H9 (cell line): ENCODE measurements around the gene PTCD1. TPM values are rescaled to one million over a fixed set of nuclear protein-coding genes. Genes with fewer than 3 reads are reported as not detected.

Experiments
- DNase-seq: peaks from one replicate; pipeline ENCODE4 v3.0.0-alpha.2; 2017
- H2AFZ ChIP-seq: one replicate; pipeline ENCODE4 v1.6.1; 2013; ENCODE audit warnings: mild to moderate bottlenecking, low read length, control low read depth, moderate library complexity
- H2AK5ac ChIP-seq: 2 replicates; pipeline ENCODE4 v1.6.1; 2013; ENCODE audit warnings: low read length, control low read depth, mixed read lengths; ENCODE audit not compliant: insufficient read length
- H2BK120ac ChIP-seq: one replicate; pipeline ENCODE4 v1.6.1; 2013; ENCODE audit warnings: low read depth, mild to moderate bottlenecking, low read length, control low read depth, inconsistent platforms; ENCODE audit not compliant: poor library complexity, severe bottlenecking
- H2BK12ac ChIP-seq: 2 replicates; pipeline ENCODE4 v1.6.1; 2013; ENCODE audit warnings: low read length, control low read depth, mixed read lengths, low read depth; ENCODE audit not compliant: insufficient read length
- H2BK15ac ChIP-seq: 2 replicates; pipeline ENCODE4 v1.6.1; 2013; ENCODE audit warnings: low read depth, low read length, control low read depth
- H2BK20ac ChIP-seq: one replicate; pipeline ENCODE4 v1.6.1; 2013; ENCODE audit warnings: low read depth, mild to moderate bottlenecking, low read length, control low read depth, inconsistent platforms; ENCODE audit not compliant: poor library complexity, severe bottlenecking
- H2BK5ac ChIP-seq: 2 replicates; pipeline ENCODE4 v1.6.1; 2013; ENCODE audit warnings: low read length, control low read depth, mixed read lengths; ENCODE audit not compliant: insufficient read length
- H3K14ac ChIP-seq: 2 replicates; pipeline ENCODE4 v1.6.1; 2013; ENCODE audit warnings: low read length, control low read depth; ENCODE audit not compliant: insufficient read depth
- H3K18ac ChIP-seq: 2 replicates; pipeline ENCODE4 v1.6.1; 2013; ENCODE audit warnings: low read depth, mild to moderate bottlenecking, mixed read lengths, low read length, control low read depth; ENCODE audit not compliant: insufficient read length
- H3K23ac ChIP-seq: 2 replicates; pipeline ENCODE4 v1.6.1; 2013; ENCODE audit warnings: low read length, control low read depth, mixed read lengths, low read depth; ENCODE audit not compliant: insufficient read length
- H3K23me2 ChIP-seq: 2 replicates; pipeline ENCODE4 v1.6.1; 2013; ENCODE audit warnings: low read depth, mild to moderate bottlenecking, mixed read lengths, low read length, control low read depth; ENCODE audit not compliant: insufficient read length, poor library complexity, severe bottlenecking
- H3K27ac ChIP-seq: 2 replicates; pipeline ENCODE4 v1.5.1; 2013; ENCODE audit warnings: low read length, control low read depth, mixed read lengths, low read depth; ENCODE audit not compliant: insufficient read length
- H3K27me3 ChIP-seq: 2 replicates; pipeline ENCODE4 v1.6.1; 2013; ENCODE audit warnings: low read length, control low read depth, inconsistent platforms; ENCODE audit not compliant: insufficient read depth
- H3K4ac ChIP-seq: 2 replicates; pipeline ENCODE4 v1.6.1; 2013; ENCODE audit warnings: low read depth, mild to moderate bottlenecking, control low read depth, inconsistent platforms, low read length, moderate library complexity
- H3K4me1 ChIP-seq: 2 replicates; pipeline ENCODE4 v1.6.1; 2013; ENCODE audit warnings: low read length, control low read depth, inconsistent platforms; ENCODE audit not compliant: insufficient read depth
- H3K4me2 ChIP-seq: 2 replicates; pipeline ENCODE4 v1.6.1; 2013; ENCODE audit warnings: low read length, control low read depth, mixed read lengths; ENCODE audit not compliant: insufficient read length, insufficient read depth
- H3K56ac ChIP-seq: 2 replicates; pipeline ENCODE4 v1.6.1; 2013; ENCODE audit warnings: low read depth, mild to moderate bottlenecking, mixed read lengths, low read length, control low read depth; ENCODE audit not compliant: insufficient read length
- H3K79me1 ChIP-seq: 2 replicates; pipeline ENCODE4 v1.6.1; 2013; ENCODE audit warnings: low read depth, mild to moderate bottlenecking, moderate library complexity, low read length, control low read depth, inconsistent platforms; ENCODE audit not compliant: insufficient read depth, poor library complexity, severe bottlenecking
- H3K79me2 ChIP-seq: 2 replicates; pipeline ENCODE4 v1.6.1; 2013; ENCODE audit warnings: low read length, control low read depth, inconsistent platforms; ENCODE audit not compliant: insufficient read depth
- H3K9ac ChIP-seq: 2 replicates; pipeline ENCODE4 v1.6.1; 2013; ENCODE audit warnings: low read length, control low read depth, mixed read lengths; ENCODE audit not compliant: insufficient read length; ENCODE audit errors: extremely low read depth
- H3K9me3 ChIP-seq: one replicate; pipeline ENCODE4 v1.6.1; 2013; ENCODE audit warnings: low read depth, low read length, inconsistent platforms; ENCODE audit not compliant: control insufficient read depth
- H3T11ph ChIP-seq: one replicate; pipeline ENCODE4 v1.6.1; 2013; ENCODE audit warnings: mild to moderate bottlenecking, low read length, control low read depth, inconsistent platforms
- H4K20me1 ChIP-seq: one replicate; pipeline ENCODE4 v1.6.1; 2013; ENCODE audit not compliant: control insufficient read depth, insufficient read length, insufficient read depth
- H4K5ac ChIP-seq: 2 replicates; pipeline ENCODE4 v1.6.1; 2013; ENCODE audit warnings: low read depth, mild to moderate bottlenecking, mixed read lengths, low read length, control low read depth; ENCODE audit not compliant: insufficient read length
- H4K8ac ChIP-seq: replicated peaks from 2 replicates; pipeline ENCODE4 v1.6.1; 2013; ENCODE audit warnings: low read length, control low read depth, mixed read lengths, low read depth; ENCODE audit not compliant: insufficient read length
- H4K91ac ChIP-seq: 2 replicates; pipeline ENCODE4 v1.6.1; 2013; ENCODE audit warnings: low read depth, mild to moderate bottlenecking, moderate library complexity, mixed read lengths, low read length, control low read depth; ENCODE audit not compliant: insufficient read length
- H3K27ac Mint-ChIP-seq, 3 experiments: 2 replicates in 2 of 3; 3 replicates in 1 of 3; pipeline ENCODE4 v1.8.0; 2020 to 2021; ENCODE audit warnings: mixed read lengths in 3 of 3, mild to moderate bottlenecking in 1 of 3, moderate library complexity in 1 of 3
- H3K27me3 Mint-ChIP-seq: 2 replicates; pipeline ENCODE4 v1.8.0; 2021; ENCODE audit warnings: low read depth, mild to moderate bottlenecking, moderate library complexity, mixed read lengths
- H3K36me3 Mint-ChIP-seq, 3 experiments: 2 replicates in 2 of 3; 3 replicates in 1 of 3; pipeline ENCODE4 v1.8.0; 2020 to 2021; ENCODE audit warnings: low read depth in 3 of 3, mixed read lengths in 3 of 3; ENCODE audit not compliant: insufficient read depth in 1 of 3
- H3K4me1 Mint-ChIP-seq, 2 experiments: 2 replicates each; pipeline ENCODE4 v1.8.0; 2020; ENCODE audit warnings: mixed read lengths in 2 of 2
- H3K4me3 Mint-ChIP-seq, 2 experiments: 2 replicates in 1 of 2; 3 replicates in 1 of 2; pipeline ENCODE4 v1.8.0; 2020 to 2021; ENCODE audit warnings: mild to moderate bottlenecking in 2 of 2, mixed read lengths in 2 of 2, moderate library complexity in 1 of 2
- H3K9me3 Mint-ChIP-seq, 2 experiments: 2 replicates in 1 of 2; 3 replicates in 1 of 2; pipeline ENCODE4 v1.8.0; 2020; ENCODE audit warnings: mild to moderate bottlenecking in 2 of 2, mixed read lengths in 2 of 2, moderate library complexity in 1 of 2
- WGBS: extraction: QIAGEN DNeasy Blood & Tissue Kit; methylation state at CpG from one replicate; pipeline ENCODE4 v1.1.7; 2013; ENCODE audit warnings: missing lambda C conversion rate, low lambda C conversion rate, mixed read lengths; ENCODE audit not compliant: insufficient read length; ENCODE audit errors: extremely low coverage; 5-methylcytosine and 5-hydroxymethylcytosine counted together
- total RNA-seq: library from RNA; stranded (reverse); gene quantifications from 2 replicates; pipeline ENCODE4 v1.2.1, GENCODE V29; 2021
- TF ChIP-seq, protein P1 (sequence below): fragments of 200-600 bp; sonication (generic); conservative IDR thresholded peaks from 3 replicates; pipeline ENCODE4 v1.8.0; 2021; ENCODE audit warnings: antibody characterized with exemption, mild to moderate bottlenecking

Gene PTCD1
- total RNA-seq, 1 experiment from 2014 or later = 12.8 TPM

DNA sequence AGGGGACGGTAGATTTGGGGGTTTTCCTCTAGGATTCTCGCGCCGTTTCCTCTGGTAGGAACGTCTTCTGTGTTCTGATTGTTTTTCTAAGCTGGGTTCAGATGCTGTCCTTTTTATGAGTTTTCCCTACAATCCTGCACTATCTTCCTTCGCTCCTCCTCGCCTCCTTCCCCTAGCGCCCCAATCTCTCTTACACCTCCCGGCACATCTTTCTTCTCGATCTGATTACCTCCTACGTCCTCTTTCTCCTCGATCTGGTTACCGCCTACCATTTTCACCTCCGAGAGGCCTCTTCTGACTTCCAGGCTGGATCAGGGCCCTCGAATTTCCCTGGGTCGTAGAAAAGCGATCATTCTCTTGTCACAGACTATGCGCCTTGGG, 29.4 kb downstream of the PTCD1 start:
- Histone ChIP-seq H3K27ac (peak overlapping the region; percentile 94), H4K91ac (no peak overlapping the region), H3K4me2 (peak overlapping the region; percentile 91), H3K56ac (no peak overlapping the region), H3K4me1 (no peaks in the 10 kb centered on the region), H4K8ac (no peak overlapping the region), H3K23me2 (peaks cover 16% of the 10 kb centered on the region), H2AK5ac (no peak overlapping the region), H3K27me3 (no peaks in the 10 kb centered on the region), H3K9me3 (no peaks in the 10 kb centered on the region), H3K14ac (peak overlapping the region; percentile 88), H3K23ac (no peak overlapping the region), H2AFZ (no peak overlapping the region), H2BK15ac (no peak overlapping the region), H3K4ac (no peak overlapping the region; the same call in 1 of the 2 replicates), H2BK5ac (no peak overlapping the region), H3K79me2 (peaks cover 34% of the 10 kb centered on the region), H2BK12ac (no peak overlapping the region), H3K79me1 (peaks cover 12% of the 10 kb centered on the region), H3K9ac (peak overlapping the region; percentile 83), H2BK20ac (no peak overlapping the region), H4K20me1 (no peaks in the 10 kb centered on the region), H4K5ac (no peak overlapping the region), H3K18ac (peak overlapping the region; percentile 69), H3T11ph (no peak overlapping the region), H2BK120ac (no peak overlapping the region)
- no peak for DNase-seq
- Mint-ChIP-seq H3K4me3 (peak overlapping the region; percentile 95 to 96), H3K9me3 (no peaks in the 10 kb centered on the region), H3K36me3 (peaks cover 32 to 58% (median 49%) of the 10 kb centered on the region in 3 experiments; a peak in 6 of 7 replicates), H3K4me1 (peaks cover 19 to 23% of the 10 kb centered on the region in 2 experiments), H3K27ac (peak overlapping the region; percentile 96 to 99 (median 98)), H3K27me3 (no peaks in the 10 kb centered on the region)
- no CpG with 5 or more reads among the region's 18 CpGs for WGBS
- TF ChIP-seq, protein P1, sequence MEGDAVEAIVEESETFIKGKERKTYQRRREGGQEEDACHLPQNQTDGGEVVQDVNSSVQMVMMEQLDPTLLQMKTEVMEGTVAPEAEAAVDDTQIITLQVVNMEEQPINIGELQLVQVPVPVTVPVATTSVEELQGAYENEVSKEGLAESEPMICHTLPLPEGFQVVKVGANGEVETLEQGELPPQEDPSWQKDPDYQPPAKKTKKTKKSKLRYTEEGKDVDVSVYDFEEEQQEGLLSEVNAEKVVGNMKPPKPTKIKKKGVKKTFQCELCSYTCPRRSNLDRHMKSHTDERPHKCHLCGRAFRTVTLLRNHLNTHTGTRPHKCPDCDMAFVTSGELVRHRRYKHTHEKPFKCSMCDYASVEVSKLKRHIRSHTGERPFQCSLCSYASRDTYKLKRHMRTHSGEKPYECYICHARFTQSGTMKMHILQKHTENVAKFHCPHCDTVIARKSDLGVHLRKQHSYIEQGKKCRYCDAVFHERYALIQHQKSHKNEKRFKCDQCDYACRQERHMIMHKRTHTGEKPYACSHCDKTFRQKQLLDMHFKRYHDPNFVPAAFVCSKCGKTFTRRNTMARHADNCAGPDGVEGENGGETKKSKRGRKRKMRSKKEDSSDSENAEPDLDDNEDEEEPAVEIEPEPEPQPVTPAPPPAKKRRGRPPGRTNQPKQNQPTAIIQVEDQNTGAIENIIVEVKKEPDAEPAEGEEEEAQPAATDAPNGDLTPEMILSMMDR = no peak
